Endothelial cell of umbilical vein (primary cell): ENCODE data around the gene CEACAM20. TPM values are rescaled to one million over a fixed set of nuclear protein-coding genes. Genes with fewer than 3 reads are reported as not detected.

Experiments
- Bru-seq: library from RNA; stranded (reverse); fragments of 400-500 nt; gene quantifications from one replicate; lab custom pipeline; 2021; lab: Mats Ljungman, UMichigan
- BruChase-seq, 2 experiments: library from RNA; stranded (reverse); fragments of 400-500 nt; gene quantifications; one replicate each; lab custom pipeline; 2021; lab: Mats Ljungman, UMichigan
- BruUV-seq: library from RNA; stranded (reverse); fragments of 400-500 nt; replicated peaks from 2 replicates; lab custom pipeline; 2021; lab: Mats Ljungman, UMichigan
- CTCF ChIA-PET: fragments of 300-600, 350-600 bp; sonication (Branson Sonifier 250); formaldehyde crosslinking; loops from one replicate; lab custom pipeline; 2021; ENCODE audit warnings: antibody characterized with exemption, inconsistent platforms; lab: Charles Lee
- POLR2A ChIA-PET: fragments of 300-600, 350-600 bp; sonication (Branson Sonifier 250); formaldehyde crosslinking; loops from one replicate; lab custom pipeline; 2021; ENCODE audit warnings: antibody characterized with exemption, inconsistent platforms; lab: Charles Lee
- DNase-seq: peaks from one replicate; pipeline ENCODE4 v3.0.0-alpha.2; 2011; ENCODE audit warnings: low read depth, low spot score
- FAIRE-seq: peaks from 2 replicates; lab custom pipeline; 2011; peaks lifted over from hg19 to GRCh38; lab: Jason Lieb, UNC
- H2AFZ ChIP-seq: 2 replicates; pipeline ENCODE4 v1.6.0; 2012; ENCODE audit warnings: low read depth, low read length, control low read depth, inconsistent platforms
- H3K27ac ChIP-seq: 2 replicates; pipeline ENCODE4 v1.5.1; 2011; ENCODE audit warnings: low read depth, mild to moderate bottlenecking, control low read depth, low read length, moderate library complexity; ENCODE audit not compliant: insufficient read depth
- H3K27me3 ChIP-seq, 2 experiments: 2 replicates each; pipeline versions ENCODE4 v1.6.0 to v1.6.1; 2011; ENCODE audit warnings: low read length in 2 of 2, mixed read lengths in 1 of 2; ENCODE audit not compliant: control insufficient read depth in 2 of 2, insufficient read depth in 2 of 2
- H3K36me3 ChIP-seq, 2 experiments: 2 replicates in 1 of 2; 3 replicates in 1 of 2; pipeline ENCODE4 v1.5.1; 2011; ENCODE audit warnings: low read length in 2 of 2, mild to moderate bottlenecking in 1 of 2, moderate library complexity in 1 of 2; ENCODE audit not compliant: control insufficient read depth in 2 of 2, insufficient read depth in 2 of 2; ENCODE audit errors: extremely low read depth in 1 of 2
- H3K4me1 ChIP-seq: 3 replicates; pipeline ENCODE4 v1.5.1; 2011; ENCODE audit warnings: mild to moderate bottlenecking, low read length; ENCODE audit not compliant: control insufficient read depth, insufficient read depth; ENCODE audit errors: extremely low read depth
- H3K4me2 ChIP-seq: 2 replicates; pipeline ENCODE4 v1.6.1; 2011; ENCODE audit warnings: low read length, control low read depth, mixed read lengths; ENCODE audit not compliant: insufficient read depth
- H3K4me3 ChIP-seq, 3 experiments: fragments of 200-600 bp in 1 of 3; sonication (generic), shearing (Covaris generic) in 1 of 3; replicated peaks in 1 of 3; 2 replicates each; pipeline ENCODE4 v1.5.1; 2011 to 2016; ENCODE audit warnings: control low read depth in 3 of 3, low read length in 3 of 3, mild to moderate bottlenecking in 2 of 3, inconsistent platforms in 1 of 3, low read depth in 1 of 3, moderate library complexity in 1 of 3; ENCODE audit not compliant: insufficient read depth in 1 of 3
- H3K79me2 ChIP-seq: 2 replicates; pipeline ENCODE4 v1.6.0; 2012; ENCODE audit warnings: low read length, inconsistent platforms; ENCODE audit not compliant: control insufficient read depth, insufficient read depth
- H3K9ac ChIP-seq: replicated peaks from 2 replicates; pipeline ENCODE3; 2011; ENCODE audit warnings: low read length, control low read depth; ENCODE audit not compliant: insufficient read depth; ENCODE audit errors: extremely low read depth
- H3K9me1 ChIP-seq: replicated peaks from 3 replicates; pipeline ENCODE4 v1.6.0; 2011; ENCODE audit warnings: mild to moderate bottlenecking, low read length; ENCODE audit not compliant: control insufficient read depth, insufficient read depth; ENCODE audit errors: extremely low read depth
- H3K9me3 ChIP-seq: replicated peaks from 2 replicates; pipeline ENCODE4 v1.5.1; 2012; ENCODE audit warnings: low read length, inconsistent platforms; ENCODE audit not compliant: control insufficient read depth, insufficient read depth
- H4K20me1 ChIP-seq: replicated peaks from 2 replicates; pipeline ENCODE3; 2011; ENCODE audit warnings: mild to moderate bottlenecking, low read length; ENCODE audit not compliant: control insufficient read depth, insufficient read depth; ENCODE audit errors: extremely low read depth
- EZH2 ChIP-seq: IDR thresholded peaks from 2 replicates; pipeline ENCODE4 v1.6.1; 2012; ENCODE audit warnings: borderline replicate concordance, low read depth, mild to moderate bottlenecking, moderate library complexity, low read length, inconsistent platforms; ENCODE audit not compliant: severe bottlenecking
- FOS ChIP-seq: IDR thresholded peaks from 2 replicates; pipeline ENCODE4 v1.6.1; 2011; ENCODE audit warnings: mild to moderate bottlenecking, low read length, moderate library complexity, borderline replicate concordance; ENCODE audit not compliant: insufficient read depth
- GATA2 ChIP-seq: IDR thresholded peaks from 2 replicates; pipeline ENCODE4 v1.7.0; 2011; ENCODE audit warnings: low read depth, mild to moderate bottlenecking, moderate library complexity, mixed read lengths, low read length; ENCODE audit not compliant: insufficient read length, insufficient read depth
- JUN ChIP-seq: IDR thresholded peaks from 2 replicates; pipeline ENCODE4 v1.6.1; 2011; ENCODE audit warnings: borderline replicate concordance, low read depth; ENCODE audit not compliant: insufficient read length, insufficient read depth
- MYC ChIP-seq: IDR thresholded peaks from one replicate; pipeline ENCODE4 v1.6.1; 2011; ENCODE audit warnings: mild to moderate bottlenecking, low read depth, low read length
- POLR2A ChIP-seq: IDR thresholded peaks from 2 replicates; pipeline ENCODE4 v1.6.1; 2012; ENCODE audit warnings: low read depth, mild to moderate bottlenecking, control low read depth, low read length
- POLR2AphosphoS5 ChIP-seq: IDR thresholded peaks from 2 replicates; pipeline ENCODE4 v1.6.1; 2012; ENCODE audit warnings: low read depth, mild to moderate bottlenecking, control low read depth, low read length, moderate library complexity; ENCODE audit not compliant: insufficient read depth
- dilution Hi-C: fragments of 300-500 bp; cut with MboI; formaldehyde crosslinking; loops from one replicate; pipeline ENCODE4 v1.15.0; 2019; ENCODE audit warnings: low sequenced_read_pairs; ENCODE audit not compliant: extremely low pct_ligation_motif_present
- intact Hi-C: fragments of 100-400 bp; cut with micrococcal nuclease; formaldehyde crosslinking; loops from one replicate; pipeline ENCODE4 v1.10.0; 2022
- long read RNA-seq: library from polyadenylated mRNA; stranded (forward); transcript quantifications from one replicate; pipeline ENCODE4 v2.0.0, GENCODE V29; 2021
- polyA minus RNA-seq, 3 experiments: library from RNA; depleted of rRNA, polyadenylated mRNA; stranded (reverse); fragments of >200 nt; gene quantifications; 1 replicate in 1 of 3; 2 replicates in 2 of 3; pipeline ENCODE4 v1.2.3, GENCODE V29; 2011
- polyA plus RNA-seq, 4 experiments: library from polyadenylated mRNA; depleted of rRNA in 3 of 4; stranded (reverse) in 3 of 4; unstranded in 1 of 4; fragments of >200 nt; gene quantifications; 2 replicates each; pipeline versions ENCODE4 v1.2.1 to v1.2.3, GENCODE V29; 2011 to 2012; ENCODE audit warnings: missing spikeins in 1 of 4
- total RNA-seq: library from RNA; stranded (reverse); gene quantifications from 2 replicates; pipeline ENCODE4 v1.2.3, GENCODE V29; 2021
- TF ChIP-seq, protein P1 (sequence below), 2 donors: IDR thresholded peaks; 1 replicate in 1 of 2; 2 replicates in 1 of 2; pipeline ENCODE4 v1.5.1; 2011; ENCODE audit warnings: low read length in 2 of 2, mild to moderate bottlenecking in 2 of 2, moderate library complexity in 2 of 2, control low read depth in 1 of 2, inconsistent platforms in 1 of 2, low read depth in 1 of 2; ENCODE audit not compliant: insufficient read depth in 1 of 2; ENCODE audit errors: extremely low read depth in 1 of 2
- TF ChIP-seq, protein P2 (sequence below): IDR thresholded peaks from 2 replicates; pipeline ENCODE4 v1.6.1; 2011; ENCODE audit not compliant: insufficient read depth, insufficient read length

CEACAM20 gene
- total RNA-seq (not detected in 2 replicates), polyA plus RNA-seq (0.06 TPM in 2 replicates), polyA minus RNA-seq (0.74 TPM in 1 of 2 replicates, not detected in the other), Bru-seq, nascent RNA (not detected), BruChase-seq, experiment 1, labeled RNA remaining after a 6-hour chase (percentile 21 among the genes with signal in this experiment), BruChase-seq, experiment 2, labeled RNA remaining after a 2-hour chase (percentile 14 among the genes with signal in this experiment)
- not detected in 2 replicates for polyA plus RNA-seq (2011; cell fraction: cytosol; rRNA removed)
- 0.25 and 0.50 TPM in 2 replicates for polyA plus RNA-seq (2011; cell fraction: nucleus; rRNA removed)
- polyA plus RNA-seq (2012): 0.15 TPM in 1 of 2 replicates, not detected in the other
- not detected for polyA minus RNA-seq (2011; cell fraction: cytosol; rRNA and poly(A)+ RNA removed)
- polyA minus RNA-seq (2011; cell fraction: nucleus; rRNA and poly(A)+ RNA removed): 0.24 and 0.38 TPM in 2 replicates
- long read RNA-seq: 0 reads

DNA sequence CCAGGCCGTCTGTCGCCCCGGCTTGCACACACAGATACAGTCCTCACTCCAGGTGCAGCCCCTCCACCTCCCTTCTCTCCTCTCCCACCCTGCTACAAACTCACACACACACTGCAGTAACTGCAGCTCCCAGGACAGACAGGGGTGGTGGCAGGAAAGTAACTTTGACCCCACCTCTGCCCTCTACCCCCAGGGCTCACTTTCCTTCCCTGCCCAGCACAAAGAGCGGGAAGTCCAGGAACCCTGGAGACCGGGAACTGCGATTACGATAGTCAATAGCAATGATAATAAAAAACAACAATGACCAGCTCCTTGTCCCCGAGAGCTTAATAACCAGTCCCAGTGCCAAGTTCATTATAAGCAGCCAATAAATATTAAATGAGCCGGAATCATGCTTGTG is at the start of gene CEACAM20:
CEACAM20 (minus strand) TSS at position 140 of the 400 bp plus-strand sequence. CDS start 166 bp downstream, outside the sequence.
- no peak within 1 kb of the TSS for H3K9ac ChIP-seq
- H3K9me3 ChIP-seq: no peaks in the 10 kb centered on the region
- H3K27ac ChIP-seq: no peak within 1 kb of the TSS
- dilution Hi-C loops (no loop called here), intact Hi-C loops (no loop called here)
- no peaks in the 10 kb centered on the region for H4K20me1 ChIP-seq
- peaks cover 0 to 3% of the 10 kb centered on the region in 2 experiments for H3K27me3 ChIP-seq
- H2AFZ ChIP-seq: no peak within 1 kb of the TSS
- FAIRE-seq: no peak
- no peaks in the 10 kb centered on the region for H3K4me1 ChIP-seq
- TF ChIP-seq MYC (no peak), FOS (no peak), POLR2AphosphoS5 (no peak), POLR2A (no peak), JUN (no peak), EZH2 (no peak), GATA2 (no peak)
- TF ChIP-seq, protein P1, sequence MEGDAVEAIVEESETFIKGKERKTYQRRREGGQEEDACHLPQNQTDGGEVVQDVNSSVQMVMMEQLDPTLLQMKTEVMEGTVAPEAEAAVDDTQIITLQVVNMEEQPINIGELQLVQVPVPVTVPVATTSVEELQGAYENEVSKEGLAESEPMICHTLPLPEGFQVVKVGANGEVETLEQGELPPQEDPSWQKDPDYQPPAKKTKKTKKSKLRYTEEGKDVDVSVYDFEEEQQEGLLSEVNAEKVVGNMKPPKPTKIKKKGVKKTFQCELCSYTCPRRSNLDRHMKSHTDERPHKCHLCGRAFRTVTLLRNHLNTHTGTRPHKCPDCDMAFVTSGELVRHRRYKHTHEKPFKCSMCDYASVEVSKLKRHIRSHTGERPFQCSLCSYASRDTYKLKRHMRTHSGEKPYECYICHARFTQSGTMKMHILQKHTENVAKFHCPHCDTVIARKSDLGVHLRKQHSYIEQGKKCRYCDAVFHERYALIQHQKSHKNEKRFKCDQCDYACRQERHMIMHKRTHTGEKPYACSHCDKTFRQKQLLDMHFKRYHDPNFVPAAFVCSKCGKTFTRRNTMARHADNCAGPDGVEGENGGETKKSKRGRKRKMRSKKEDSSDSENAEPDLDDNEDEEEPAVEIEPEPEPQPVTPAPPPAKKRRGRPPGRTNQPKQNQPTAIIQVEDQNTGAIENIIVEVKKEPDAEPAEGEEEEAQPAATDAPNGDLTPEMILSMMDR (IDR thresholded peaks at IDR 0.05; ENCODE audit: extremely low read depth in 1 of 2, insufficient read depth in 1 of 2, low read depth in 1 of 2, low read length in 2 of 2): no peak
- TF ChIP-seq, protein P2, sequence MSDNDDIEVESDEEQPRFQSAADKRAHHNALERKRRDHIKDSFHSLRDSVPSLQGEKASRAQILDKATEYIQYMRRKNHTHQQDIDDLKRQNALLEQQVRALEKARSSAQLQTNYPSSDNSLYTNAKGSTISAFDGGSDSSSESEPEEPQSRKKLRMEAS: no peak
- ChIA-PET CTCF (interaction anchor here (1.3 kb wide), 1 partner anchor 10 kb away, joined by 4 read pairs; no protein-coding TSS in a partner anchor), POLR2A (no interaction called here)
- no peak within 1 kb of the TSS for H3K4me3 ChIP-seq
- no TSS peak for BruUV-seq
- H3K4me2 ChIP-seq: no peak within 1 kb of the TSS
- no peaks in the 10 kb centered on the region for H3K79me2 ChIP-seq
- DNase-seq: no peak
- no peaks in the 10 kb centered on the region for H3K9me1 ChIP-seq
- H3K36me3 ChIP-seq: no peaks in the 10 kb centered on the region
